GM12864 (cell line): ENCODE results near the gene PCSK6.

Experiments
- DNase-seq: peaks from one replicate; pipeline ENCODE4 v3.0.0-alpha.2; 2011; ENCODE audit warnings: low read depth
- H3K4me3 ChIP-seq: 2 replicates; pipeline ENCODE4 v1.5.1; 2011; ENCODE audit warnings: mild to moderate bottlenecking, low read depth, low read length, control low read depth
- CTCF ChIP-seq: IDR thresholded peaks from 2 replicates; pipeline ENCODE4 v1.5.1; 2011; ENCODE audit warnings: low read depth, mild to moderate bottlenecking, moderate library complexity, low read length, control low read depth, inconsistent platforms; ENCODE audit errors: missing control alignments

PCSK6 gene

GRCh38 chr15:101264911-101265641 is 224.4 kb downstream of the PCSK6 start:
- no peak for TF ChIP-seq CTCF
- DNase-seq: no peak
- no peak overlapping the region for H3K4me3 ChIP-seq

GRCh38 chr15:101264011-101264410 is 225.5 kb downstream of the PCSK6 start:
- no peak for DNase-seq
- no peak for TF ChIP-seq CTCF
- H3K4me3 ChIP-seq: no peak overlapping the region

- no peak for TF ChIP-seq CTCF
- no peak overlapping the region for H3K4me3 ChIP-seq
- no peak for DNase-seq
Measured at GRCh38 chr15:101262551-101262950, 227.0 kb downstream of the PCSK6 start.

- DNase-seq: peak; percentile 35
- H3K4me3 ChIP-seq: no peak overlapping the region
- peak; percentile 71 for TF ChIP-seq CTCF
Measured at GRCh38 chr15:101258238-101259144, 231.0 kb downstream of the PCSK6 start.

- TF ChIP-seq CTCF: peak; percentile 51
- no peak overlapping the region for H3K4me3 ChIP-seq
- no peak for DNase-seq
Measured at GRCh38 chr15:101256757-101257156, 232.8 kb downstream of the PCSK6 start.

- no peak for DNase-seq
Measured at GRCh38 chr15:101255615-101256241, 233.8 kb downstream of the PCSK6 start.

More at GRCh38 chr15:101255615-101256241, 233.8 kb downstream of the PCSK6 start:
- no peak overlapping the region for H3K4me3 ChIP-seq
- no peak for TF ChIP-seq CTCF
